ENCODE data around the gene TMEM161A. TPM values are rescaled to one million over a fixed set of nuclear protein-coding genes. Genes with fewer than 3 reads are reported as not detected.
"Not testable (repeated sequence)": the region's sequence is repeated elsewhere in the genome, so short reads cannot be mapped to it uniquely, and the experiment has no call there.

The TMEM161A gene
- polyA plus RNA-seq, 3 donors: 14.3 to 22.5 (median 15.3) TPM

DNA sequence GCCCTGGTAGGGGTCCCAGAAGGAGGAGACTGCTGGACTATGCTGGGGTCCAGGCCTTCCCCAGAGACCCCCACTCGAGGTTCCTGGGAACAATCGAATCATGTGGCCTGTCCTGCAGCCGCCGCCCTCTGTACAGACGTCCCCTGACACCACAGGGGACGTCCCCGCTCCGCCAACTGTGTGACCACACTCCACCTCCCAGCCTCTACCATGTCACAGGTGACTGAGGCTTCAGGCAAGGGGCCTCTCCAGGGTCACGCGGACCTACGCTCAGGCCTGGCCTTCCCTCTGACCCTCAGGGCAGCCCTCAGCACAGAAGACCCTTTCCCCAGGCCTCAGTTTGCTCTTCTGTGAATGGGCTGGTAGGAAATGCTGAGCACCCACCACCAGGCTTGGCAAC is 13.1 kb upstream of the TMEM161A start:
- Histone ChIP-seq H3K9me3 (replicated peaks in 1 of 2; ENCODE audit: control insufficient read depth in 1 of 2, insufficient read depth in 1 of 2, low read length in 2 of 2) (no peaks in the 10 kb centered on the region), H3K4me1 (ENCODE audit: control insufficient read depth in 1 of 2, insufficient read depth in 2 of 2, low read length in 2 of 2) (no peaks in the 10 kb centered on the region), H4K20me1 (ENCODE audit: insufficient read depth, low read length) (no peaks in the 10 kb centered on the region), H3K4me2 (replicated peaks; ENCODE audit: extremely low read depth, low read length, poor library complexity, severe bottlenecking) (no peak overlapping the region), H3K79me2 (ENCODE audit: insufficient read depth, low read length) (no peaks in the 10 kb centered on the region), H2AFZ (ENCODE audit: insufficient read depth, low read depth, low read length, poor library complexity, severe bottlenecking) (no peak overlapping the region), H3K4me3 (replicated peaks in 1 of 3; ENCODE audit: low read depth in 2 of 3, low read length in 3 of 3) (no peak overlapping the region), H3K27ac (ENCODE audit: low read depth in 1 of 2, low read length in 2 of 2) (no peak overlapping the region), H3K36me3 (replicated peaks in 1 of 2; ENCODE audit: control insufficient read depth in 1 of 2, insufficient read depth in 2 of 2, low read length in 2 of 2) (peaks cover 14 to 27% of the 10 kb centered on the region in 2 donors), H3K9ac (ENCODE audit: insufficient read depth, low read length, poor library complexity, severe bottlenecking) (no peak overlapping the region), H3K27me3 (ENCODE audit: control insufficient read depth in 2 of 2, insufficient read depth in 2 of 2, low read length in 2 of 2) (no peaks in the 10 kb centered on the region)
- no peak overlapping the region for H3K4me3 Mint-ChIP-seq
- TF ChIP-seq, protein P1, sequence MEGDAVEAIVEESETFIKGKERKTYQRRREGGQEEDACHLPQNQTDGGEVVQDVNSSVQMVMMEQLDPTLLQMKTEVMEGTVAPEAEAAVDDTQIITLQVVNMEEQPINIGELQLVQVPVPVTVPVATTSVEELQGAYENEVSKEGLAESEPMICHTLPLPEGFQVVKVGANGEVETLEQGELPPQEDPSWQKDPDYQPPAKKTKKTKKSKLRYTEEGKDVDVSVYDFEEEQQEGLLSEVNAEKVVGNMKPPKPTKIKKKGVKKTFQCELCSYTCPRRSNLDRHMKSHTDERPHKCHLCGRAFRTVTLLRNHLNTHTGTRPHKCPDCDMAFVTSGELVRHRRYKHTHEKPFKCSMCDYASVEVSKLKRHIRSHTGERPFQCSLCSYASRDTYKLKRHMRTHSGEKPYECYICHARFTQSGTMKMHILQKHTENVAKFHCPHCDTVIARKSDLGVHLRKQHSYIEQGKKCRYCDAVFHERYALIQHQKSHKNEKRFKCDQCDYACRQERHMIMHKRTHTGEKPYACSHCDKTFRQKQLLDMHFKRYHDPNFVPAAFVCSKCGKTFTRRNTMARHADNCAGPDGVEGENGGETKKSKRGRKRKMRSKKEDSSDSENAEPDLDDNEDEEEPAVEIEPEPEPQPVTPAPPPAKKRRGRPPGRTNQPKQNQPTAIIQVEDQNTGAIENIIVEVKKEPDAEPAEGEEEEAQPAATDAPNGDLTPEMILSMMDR (IDR thresholded peaks at IDR 0.05): no peak
- H3K9me3 Mint-ChIP-seq: peaks cover 0 to 13% (median 3%) of the 10 kb centered on the region in 7 donors
- 91% methylated on average over 4 of the region's 11 CpGs for WGBS (ENCODE audit: insufficient coverage)
- H3K4me1 Mint-ChIP-seq: no peaks in the 10 kb centered on the region
- H3K36me3 Mint-ChIP-seq: peaks cover 32 to 41% of the 10 kb centered on the region in 2 donors
- H3K27ac Mint-ChIP-seq: no peak overlapping the region
- H3K27me3 Mint-ChIP-seq (ENCODE audit: low read depth in 3 of 3): peaks cover 0 to 1% (median 0%) of the 10 kb centered on the region in 3 donors
- intact Hi-C loops (cut with micrococcal nuclease): no loop called here
- DNase-seq: no peak

DNA sequence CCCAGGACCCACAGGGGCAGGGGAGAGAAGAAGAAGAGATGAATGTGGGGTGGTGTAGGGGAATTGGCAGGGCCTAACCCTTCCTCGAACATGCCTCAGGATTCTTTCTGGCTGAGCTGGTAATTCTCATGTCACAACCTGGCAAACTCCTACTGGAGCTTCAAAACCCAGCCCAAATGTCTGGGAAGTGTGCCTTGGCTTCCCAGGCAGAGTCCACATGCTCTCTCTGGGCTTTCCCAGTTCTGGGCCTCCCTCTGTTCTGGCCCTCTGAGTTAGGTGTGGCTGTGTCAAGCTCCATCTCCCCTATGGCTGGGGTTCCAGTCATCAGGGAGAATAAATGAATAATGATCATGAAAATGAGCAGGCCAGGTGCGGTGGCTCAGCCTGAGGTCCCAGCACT is 11.2 kb upstream of the TMEM161A start:
- Histone ChIP-seq H3K36me3 (replicated peaks in 1 of 2; ENCODE audit: control insufficient read depth in 1 of 2, insufficient read depth in 2 of 2, low read length in 2 of 2) (peaks cover 16 to 28% of the 10 kb centered on the region in 2 donors), H3K27ac (ENCODE audit: low read depth in 1 of 2, low read length in 2 of 2) (no peak overlapping the region), H3K4me2 (replicated peaks; ENCODE audit: extremely low read depth, low read length, poor library complexity, severe bottlenecking) (no peak overlapping the region), H2AFZ (ENCODE audit: insufficient read depth, low read depth, low read length, poor library complexity, severe bottlenecking) (no peak overlapping the region), H3K9me3 (replicated peaks in 1 of 2; ENCODE audit: control insufficient read depth in 1 of 2, insufficient read depth in 1 of 2, low read length in 2 of 2) (no peaks in the 10 kb centered on the region), H3K9ac (ENCODE audit: insufficient read depth, low read length, poor library complexity, severe bottlenecking) (no peak overlapping the region), H4K20me1 (ENCODE audit: insufficient read depth, low read length) (no peaks in the 10 kb centered on the region), H3K4me1 (ENCODE audit: control insufficient read depth in 1 of 2, insufficient read depth in 2 of 2, low read length in 2 of 2) (peaks cover 3 to 6% of the 10 kb centered on the region in 2 donors), H3K79me2 (ENCODE audit: insufficient read depth, low read length) (no peaks in the 10 kb centered on the region), H3K4me3 (replicated peaks in 1 of 3; ENCODE audit: low read depth in 2 of 3, low read length in 3 of 3) (no peak overlapping the region), H3K27me3 (ENCODE audit: control insufficient read depth in 2 of 2, insufficient read depth in 2 of 2, low read length in 2 of 2) (no peaks in the 10 kb centered on the region)
- H3K27me3 Mint-ChIP-seq (ENCODE audit: low read depth in 3 of 3): peaks cover 0 to 1% (median 0%) of the 10 kb centered on the region in 3 donors
- peaks cover 22 to 30% of the 10 kb centered on the region in 2 donors for H3K36me3 Mint-ChIP-seq
- no peak for DNase-seq
- H3K27ac Mint-ChIP-seq: peak overlapping the region in 1 of 7 donors; percentile 68
- WGBS (ENCODE audit: insufficient coverage): no CpG with 5 or more reads among the region's 2 CpGs
- H3K4me3 Mint-ChIP-seq: no peak overlapping the region
- peaks cover 0 to 5% (median 3%) of the 10 kb centered on the region in 7 donors for H3K9me3 Mint-ChIP-seq
- H3K4me1 Mint-ChIP-seq: no peaks in the 10 kb centered on the region
- TF ChIP-seq, protein P1 (IDR thresholded peaks at IDR 0.05): no peak
- intact Hi-C loops (cut with micrococcal nuclease): loop anchor here (5.0 kb wide), 2 partner anchors 78 to 343 kb away; no protein-coding TSS in a partner anchor

DNA sequence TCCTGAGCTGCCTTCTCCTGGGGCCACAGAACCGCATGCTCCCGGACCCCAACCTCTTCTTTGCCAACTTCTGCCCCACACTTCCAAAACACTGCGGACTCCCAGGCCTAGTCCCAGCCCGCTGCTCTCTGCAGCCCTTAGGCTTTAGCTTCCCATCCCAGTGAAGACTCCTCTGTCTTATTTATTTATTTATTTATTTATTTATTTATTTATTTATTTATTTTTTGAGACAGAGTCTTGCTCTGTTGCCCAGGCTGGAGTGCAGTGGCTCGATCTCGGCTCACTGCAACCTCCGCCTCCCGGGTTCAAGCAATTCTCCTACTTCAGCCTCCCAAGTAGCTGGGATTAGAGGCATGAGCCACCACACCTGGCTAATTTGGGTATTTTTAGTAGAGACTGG is 10.2 kb upstream of the TMEM161A start:
- intact Hi-C loops (cut with micrococcal nuclease): loop anchor here (5.0 kb wide), 2 partner anchors 79 to 344 kb away; no protein-coding TSS in a partner anchor
- WGBS (ENCODE audit: insufficient coverage): no CpG with 5 or more reads among the region's 8 CpGs
- not testable (repeated sequence) for H3K27ac ChIP-seq (ENCODE audit: low read depth in 1 of 2, low read length in 2 of 2); H3K27ac Mint-ChIP-seq; H3K9me3 ChIP-seq (replicated peaks in 1 of 2; ENCODE audit: control insufficient read depth in 1 of 2, insufficient read depth in 1 of 2, low read length in 2 of 2); H3K4me2 ChIP-seq (replicated peaks; ENCODE audit: extremely low read depth, low read length, poor library complexity, severe bottlenecking); H3K4me1 ChIP-seq (ENCODE audit: control insufficient read depth in 1 of 2, insufficient read depth in 2 of 2, low read length in 2 of 2); H3K27me3 Mint-ChIP-seq (ENCODE audit: low read depth in 3 of 3); H3K9me3 Mint-ChIP-seq; H2AFZ ChIP-seq (ENCODE audit: insufficient read depth, low read depth, low read length, poor library complexity, severe bottlenecking); DNase-seq; H3K4me3 ChIP-seq (replicated peaks in 1 of 3; ENCODE audit: low read depth in 2 of 3, low read length in 3 of 3); H3K9ac ChIP-seq (ENCODE audit: insufficient read depth, low read length, poor library complexity, severe bottlenecking); H3K27me3 ChIP-seq (ENCODE audit: control insufficient read depth in 2 of 2, insufficient read depth in 2 of 2, low read length in 2 of 2); H4K20me1 ChIP-seq (ENCODE audit: insufficient read depth, low read length); H3K4me1 Mint-ChIP-seq; H3K4me3 Mint-ChIP-seq; H3K79me2 ChIP-seq (ENCODE audit: insufficient read depth, low read length)
- peaks cover 16 to 28% of the 10 kb centered on the region in 2 donors for H3K36me3 ChIP-seq (replicated peaks in 1 of 2; ENCODE audit: control insufficient read depth in 1 of 2, insufficient read depth in 2 of 2, low read length in 2 of 2)
- peaks cover 22 to 30% of the 10 kb centered on the region in 2 donors for H3K36me3 Mint-ChIP-seq

All from CD14-positive monocyte (primary cell).